ENCODE results near the gene WDR45B. TPM values are rescaled to one million over a fixed set of nuclear protein-coding genes. Genes with fewer than 3 reads are reported as not detected.

WDR45B gene
- polyA plus RNA-seq, 6 donors from 2014 or later = 37.9 to 77.8 (median 47.4) TPM

- peak overlapping the region in 2 of 6 donors; percentile 58 to 83 for H3K27ac Mint-ChIP-seq
- DNase-seq (no peak), ATAC-seq (ENCODE audit: low read depth in 2 of 2) (no peak)
- H3K4me3 Mint-ChIP-seq = no peak overlapping the region
- H3K9me3 Mint-ChIP-seq = peaks cover 0 to 2% (median 0%) of the 10 kb centered on the region in 7 donors
- H3K27me3 Mint-ChIP-seq = no peaks in the 10 kb centered on the region
- H3K36me3 Mint-ChIP-seq = peaks cover 7 to 8% of the 10 kb centered on the region in 2 donors
- peaks cover 6 to 21% (median 21%) of the 10 kb centered on the region in 3 donors for H3K4me1 Mint-ChIP-seq
Observed at GRCh38 chr17:82629748-82630147, 18.5 kb downstream of the WDR45B start.

- DNase-seq (no peak), ATAC-seq (ENCODE audit: low read depth in 2 of 2) (no peak)
- H3K9me3 Mint-ChIP-seq = peaks cover 0 to 2% (median 0%) of the 10 kb centered on the region in 7 donors
- peak overlapping the region in 1 of 8 donors; percentile 36 for H3K4me3 Mint-ChIP-seq
- H3K27ac Mint-ChIP-seq = peak overlapping the region in 5 of 6 donors; percentile 49 to 83 (median 72)
- peaks cover 9 to 16% of the 10 kb centered on the region in 2 donors for H3K36me3 Mint-ChIP-seq
- H3K4me1 Mint-ChIP-seq = peaks cover 6 to 21% (median 11%) of the 10 kb centered on the region in 3 donors
- H3K27me3 Mint-ChIP-seq = no peaks in the 10 kb centered on the region
Observed at GRCh38 chr17:82627405-82627804, 20.8 kb downstream of the WDR45B start.

- H3K36me3 Mint-ChIP-seq = peaks cover 13 to 27% of the 10 kb centered on the region in 2 donors
- H3K9me3 Mint-ChIP-seq = peaks cover 0 to 2% (median 0%) of the 10 kb centered on the region in 7 donors
- ATAC-seq (ENCODE audit: low read depth in 2 of 2) (no peak), DNase-seq (no peak)
- peaks cover 6 to 10% (median 8%) of the 10 kb centered on the region in 3 donors for H3K4me1 Mint-ChIP-seq
- H3K4me3 Mint-ChIP-seq = no peak overlapping the region
- H3K27me3 Mint-ChIP-seq = no peaks in the 10 kb centered on the region
- H3K27ac Mint-ChIP-seq = peak overlapping the region in 2 of 6 donors; percentile 25 to 47
Observed at GRCh38 chr17:82623707-82624106, 24.5 kb downstream of the WDR45B start.

GRCh38 chr17:82619641-82620040, 28.6 kb downstream of the WDR45B start:
- ATAC-seq (ENCODE audit: low read depth in 2 of 2) (no peak), DNase-seq (no peak)
- H3K9me3 Mint-ChIP-seq = no peaks in the 10 kb centered on the region
- H3K4me3 Mint-ChIP-seq = no peak overlapping the region
- H3K4me1 Mint-ChIP-seq = no peaks in the 10 kb centered on the region
- no peak overlapping the region for H3K27ac Mint-ChIP-seq
- H3K27me3 Mint-ChIP-seq = no peaks in the 10 kb centered on the region
- H3K36me3 Mint-ChIP-seq = peaks cover 11 to 29% of the 10 kb centered on the region in 2 donors

- Mint-ChIP-seq H3K4me1 (no peaks in the 10 kb centered on the region), H3K9me3 (no peaks in the 10 kb centered on the region), H3K36me3 (peaks cover 11 to 28% of the 10 kb centered on the region in 2 donors), H3K27me3 (no peaks in the 10 kb centered on the region), H3K4me3 (no peak overlapping the region), H3K27ac (peak overlapping the region in 1 of 6 donors; percentile 66)
- ATAC-seq (ENCODE audit: low read depth in 2 of 2) (no peak), DNase-seq (no peak)
Observed at GRCh38 chr17:82619211-82619610, 29.0 kb downstream of the WDR45B start.

GRCh38 chr17:82616021-82616711, 32.1 kb downstream of the WDR45B start:
- ATAC-seq (ENCODE audit: low read depth in 2 of 2) = no peak
- Mint-ChIP-seq H3K4me3 (no peak overlapping the region), H3K27ac (no peak overlapping the region), H3K4me1 (no peaks in the 10 kb centered on the region), H3K9me3 (no peaks in the 10 kb centered on the region), H3K36me3 (peaks cover 6 to 22% of the 10 kb centered on the region in 2 donors), H3K27me3 (no peaks in the 10 kb centered on the region)
- DNase-seq = no peak

GRCh38 chr17:82615084-82616020, 32.9 kb downstream of the WDR45B start:
- Mint-ChIP-seq H3K36me3 (peaks cover 6 to 22% of the 10 kb centered on the region in 2 donors), H3K27ac (no peak overlapping the region), H3K9me3 (no peaks in the 10 kb centered on the region), H3K4me1 (no peaks in the 10 kb centered on the region), H3K27me3 (no peaks in the 10 kb centered on the region), H3K4me3 (no peak overlapping the region)
- no peak for DNase-seq
- no peak for ATAC-seq (ENCODE audit: low read depth in 2 of 2)

- Mint-ChIP-seq H3K36me3 (peaks cover 14 to 23% of the 10 kb centered on the region in 2 donors), H3K4me3 (peak overlapping the region in 1 of 8 donors; percentile 22), H3K9me3 (no peaks in the 10 kb centered on the region), H3K4me1 (no peaks in the 10 kb centered on the region), H3K27me3 (no peaks in the 10 kb centered on the region), H3K27ac (peak overlapping the region in 2 of 6 donors; percentile 49 to 56)
- DNase-seq = no peak
- no peak for ATAC-seq (ENCODE audit: low read depth in 2 of 2)
Observed at GRCh38 chr17:82614095-82614631, 34.1 kb downstream of the WDR45B start.

- no peak for ATAC-seq (ENCODE audit: low read depth in 2 of 2)
- DNase-seq = no peak
- no peaks in the 10 kb centered on the region for H3K9me3 Mint-ChIP-seq
- H3K27me3 Mint-ChIP-seq = no peaks in the 10 kb centered on the region
- H3K4me1 Mint-ChIP-seq = peaks cover 0 to 3% (median 0%) of the 10 kb centered on the region in 3 donors
- H3K4me3 Mint-ChIP-seq = peak overlapping the region in 1 of 8 donors; percentile 30
- H3K27ac Mint-ChIP-seq = peak overlapping the region in 4 of 6 donors; percentile 5 to 91 (median 52)
- H3K36me3 Mint-ChIP-seq = peaks cover 9 to 17% of the 10 kb centered on the region in 2 donors
Observed at GRCh38 chr17:82613283-82614094, 34.8 kb downstream of the WDR45B start.

- Mint-ChIP-seq H3K9me3 (no peaks in the 10 kb centered on the region), H3K36me3 (peaks cover 9 to 15% of the 10 kb centered on the region in 2 donors), H3K27me3 (no peaks in the 10 kb centered on the region), H3K4me3 (no peak overlapping the region), H3K27ac (peak overlapping the region in 1 of 6 donors; percentile 42), H3K4me1 (peaks cover 0 to 3% (median 0%) of the 10 kb centered on the region in 3 donors)
- ATAC-seq (ENCODE audit: low read depth in 2 of 2) = no peak
- DNase-seq = no peak
Observed at GRCh38 chr17:82611140-82612058, 36.8 kb downstream of the WDR45B start.

- ATAC-seq (ENCODE audit: low read depth in 2 of 2) (no peak), DNase-seq (no peak)
- Mint-ChIP-seq H3K27ac (peak overlapping the region in 1 of 6 donors; percentile 54), H3K27me3 (no peaks in the 10 kb centered on the region), H3K36me3 (peaks cover 9 to 10% of the 10 kb centered on the region in 2 donors), H3K9me3 (no peaks in the 10 kb centered on the region), H3K4me3 (no peak overlapping the region), H3K4me1 (peaks cover 0 to 4% (median 0%) of the 10 kb centered on the region in 3 donors)
Observed at GRCh38 chr17:82609655-82610054, 38.6 kb downstream of the WDR45B start.

- Mint-ChIP-seq H3K4me1 (peaks cover 0 to 12% (median 0%) of the 10 kb centered on the region in 3 donors), H3K9me3 (no peaks in the 10 kb centered on the region), H3K36me3 (peaks cover 15 to 19% of the 10 kb centered on the region in 2 donors), H3K27me3 (no peaks in the 10 kb centered on the region), H3K4me3 (no peak overlapping the region), H3K27ac (peak overlapping the region in 1 of 6 donors; percentile 53)
- ATAC-seq (ENCODE audit: low read depth in 2 of 2) = no peak
- DNase-seq = no peak
Observed at GRCh38 chr17:82608816-82609215, 39.4 kb downstream of the WDR45B start.

Measured in naive B cell (primary cell).